ENCODE measurements around the gene ARL15. TPM values are rescaled to one million over a fixed set of nuclear protein-coding genes. Genes with fewer than 3 reads are reported as not detected.

ARL15 gene
- total RNA-seq, 1 donor from 2014 or later, result 30.8 TPM

DNA sequence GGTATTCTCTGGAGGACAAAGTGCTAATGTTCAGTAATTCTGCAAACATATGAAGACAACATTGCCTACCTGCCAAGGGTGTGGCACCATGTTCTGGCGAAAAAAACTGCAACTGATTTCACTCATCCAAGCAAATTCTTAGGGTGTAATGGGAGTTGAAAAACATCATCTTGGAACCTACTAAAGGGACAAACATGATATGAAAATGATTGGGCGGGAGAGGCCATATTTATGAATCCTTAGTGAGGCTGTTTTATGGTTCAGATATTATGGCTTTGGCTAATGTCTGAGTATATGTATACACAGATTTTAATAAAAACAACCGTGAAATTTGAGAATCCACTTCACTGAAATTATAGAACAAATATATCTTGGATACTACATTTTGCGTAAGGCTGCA is 225.7 kb downstream of the ARL15 start:
- no peak for DNase-seq
- Histone ChIP-seq H3K27me3 (ENCODE audit: low read depth) (no peaks in the 10 kb centered on the region), H3K36me3 (no peaks in the 10 kb centered on the region), H3K4me1 (no peaks in the 10 kb centered on the region), H3K9me3 (no peaks in the 10 kb centered on the region), H3K27ac (no peak overlapping the region), H3K4me3 (no peak overlapping the region)
- ATAC-seq, result no peak
- TF ChIP-seq CTCF (IDR thresholded peaks at IDR 0.05), result no peak
- intact Hi-C loops (cut with DNase I), result no loop called here

GRCh38 chr5:54083851-54084250 is 226.5 kb downstream of the ARL15 start:
- no peak overlapping the region for H3K4me3 ChIP-seq

GRCh38 chr5:54083245-54083644 is 227.1 kb downstream of the ARL15 start:
- Histone ChIP-seq H3K27me3 (ENCODE audit: low read depth) (no peaks in the 10 kb centered on the region), H3K9me3 (no peaks in the 10 kb centered on the region), H3K27ac (no peak overlapping the region), H3K4me3 (no peak overlapping the region), H3K4me1 (no peaks in the 10 kb centered on the region), H3K36me3 (no peaks in the 10 kb centered on the region)
- DNase-seq, result no peak
- no peak for TF ChIP-seq CTCF (IDR thresholded peaks at IDR 0.05)
- ATAC-seq, result no peak
- intact Hi-C loops (cut with DNase I), result no loop called here

More at GRCh38 chr5:54083851-54084250, 226.5 kb downstream of the ARL15 start:
- ATAC-seq, result no peak
- Histone ChIP-seq H3K4me1 (no peaks in the 10 kb centered on the region), H3K9me3 (no peaks in the 10 kb centered on the region), H3K27ac (no peak overlapping the region), H3K27me3 (ENCODE audit: low read depth) (no peaks in the 10 kb centered on the region), H3K36me3 (no peaks in the 10 kb centered on the region)
- no peak for TF ChIP-seq CTCF (IDR thresholded peaks at IDR 0.05)
- DNase-seq, result no peak
- intact Hi-C loops (cut with DNase I), result no loop called here

DNA sequence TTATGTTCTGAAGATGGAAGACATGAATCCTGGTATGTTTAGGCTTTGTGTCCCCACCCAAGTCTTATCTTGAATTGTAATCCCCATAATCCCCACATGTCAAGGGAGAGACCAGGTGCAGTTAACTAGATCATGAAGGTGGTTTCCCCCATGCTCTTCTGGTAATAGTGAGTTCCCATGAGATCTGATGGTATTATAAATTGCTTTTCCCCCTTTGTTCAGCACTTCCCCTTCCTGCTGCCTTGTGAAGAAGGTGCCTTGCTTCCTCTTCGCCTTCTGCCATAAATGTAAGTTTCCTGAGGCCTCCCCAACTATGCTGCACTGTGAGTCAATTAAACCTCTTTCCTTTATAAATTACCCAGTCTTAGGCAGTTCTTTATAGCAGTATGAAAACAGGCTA is 229.0 kb downstream of the ARL15 start:
- Histone ChIP-seq H3K9me3 (no peaks in the 10 kb centered on the region), H3K4me3 (no peak overlapping the region), H3K27me3 (ENCODE audit: low read depth) (no peaks in the 10 kb centered on the region), H3K4me1 (no peaks in the 10 kb centered on the region), H3K36me3 (no peaks in the 10 kb centered on the region), H3K27ac (no peak overlapping the region)
- DNase-seq, result no peak
- intact Hi-C loops (cut with DNase I), result no loop called here
- no peak for TF ChIP-seq CTCF (IDR thresholded peaks at IDR 0.05)
- no peak for ATAC-seq

DNA sequence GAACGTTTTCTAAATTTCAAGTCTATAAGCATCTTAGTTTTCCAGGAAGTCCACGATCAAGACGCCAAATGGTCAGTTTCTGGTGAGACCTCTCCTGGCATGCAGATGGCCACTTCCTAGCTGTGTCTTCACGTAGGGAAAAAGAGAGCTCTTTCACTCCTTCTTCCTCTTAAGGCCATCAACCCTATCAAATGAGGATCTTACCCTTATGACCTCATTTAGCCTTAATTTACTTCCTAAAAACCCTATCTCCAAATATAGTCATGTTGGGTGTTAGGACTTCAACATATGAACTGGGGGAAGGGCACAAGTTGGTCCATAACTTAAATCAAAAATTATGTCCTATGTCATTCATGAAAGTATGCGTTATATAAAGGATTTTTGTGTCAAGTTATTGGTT is 229.5 kb downstream of the ARL15 start:
- H3K27ac ChIP-seq, result no peak overlapping the region

More for the DNA sequence above, 229.5 kb downstream of the ARL15 start:
- no peaks in the 10 kb centered on the region for H3K4me1 ChIP-seq
- intact Hi-C loops (cut with DNase I), result no loop called here
- TF ChIP-seq CTCF (IDR thresholded peaks at IDR 0.05), result no peak
- DNase-seq, result no peak
- H3K36me3 ChIP-seq, result no peaks in the 10 kb centered on the region
- H3K27me3 ChIP-seq (ENCODE audit: low read depth), result no peaks in the 10 kb centered on the region
- H3K9me3 ChIP-seq, result no peaks in the 10 kb centered on the region
- no peak overlapping the region for H3K4me3 ChIP-seq
- peak in 1 of 2 donors; percentile 49 for ATAC-seq
